ENCODE results near the gene COL18A1. TPM values are rescaled to one million over a fixed set of nuclear protein-coding genes. Genes with fewer than 3 reads are reported as not detected.

COL18A1 gene
- total and polyA plus RNA-seq, 2 of the 8 experiments (the other 6 are each of a cell fraction or from before 2014, with no cell fraction given): 145 to 201 TPM

- TF ChIP-seq ATF2 (IDR thresholded peaks at IDR 0.05; ENCODE audit: low read length): no peak
- TF ChIP-seq NRF1 (IDR thresholded peaks at IDR 0.05; ENCODE audit: low read depth, low read length): no peak
- no peak for TF ChIP-seq JUND (IDR thresholded peaks at IDR 0.05; ENCODE audit: low read length)
Observed at GRCh38 chr21:45543710-45544448, 138.9 kb downstream of the COL18A1 start (continued).

All from H1 (cell line).